HG03135 (cell line): ENCODE measurements around the gene RPEL1.

Source experiments
- ATAC-seq: cut with Tn5 transposase; IDR thresholded peaks from one replicate; pipeline ENCODE4 v1.9.1; 2021; ENCODE audit warnings: mild to moderate bottlenecking, moderate library complexity; ENCODE audit not compliant: unreplicated experiment

Gene RPEL1

DNA sequence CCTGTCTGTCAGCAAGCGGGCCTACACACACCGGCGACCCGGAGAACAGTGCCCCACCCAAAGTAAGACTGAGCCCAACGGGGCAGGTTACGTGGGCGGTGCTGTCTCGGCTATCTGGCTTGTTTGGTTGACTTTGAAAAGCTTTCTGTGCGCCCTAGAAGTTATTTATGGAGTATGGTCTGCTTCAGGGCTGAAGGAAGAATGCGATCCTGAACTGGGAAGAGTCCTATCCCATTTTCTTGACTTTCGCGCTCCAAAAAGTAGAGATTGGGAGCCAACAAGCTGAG, 32.8 kb downstream of the RPEL1 start:
- ATAC-seq, result no peak

DNA sequence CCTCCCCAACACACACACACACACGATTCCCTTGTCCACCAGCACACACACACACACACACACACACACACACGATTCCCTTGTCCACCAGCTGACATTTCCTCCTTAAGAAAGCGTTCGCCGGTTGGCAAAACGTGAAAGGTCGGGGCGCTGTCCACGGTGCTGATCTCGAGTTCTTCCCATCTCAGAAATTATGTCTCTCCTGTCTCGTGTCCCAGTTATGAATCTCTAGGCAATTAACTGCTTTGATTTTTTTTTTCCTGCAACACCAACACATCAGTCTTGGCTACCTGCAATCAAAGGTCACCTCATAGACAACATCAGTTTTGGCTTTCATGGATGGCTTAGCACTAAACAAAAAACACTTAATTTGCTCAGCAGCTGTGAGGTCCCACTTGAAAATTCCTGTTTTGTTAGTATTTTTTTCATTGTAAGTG, 33.2 kb downstream of the RPEL1 start:
- no peak for ATAC-seq

DNA sequence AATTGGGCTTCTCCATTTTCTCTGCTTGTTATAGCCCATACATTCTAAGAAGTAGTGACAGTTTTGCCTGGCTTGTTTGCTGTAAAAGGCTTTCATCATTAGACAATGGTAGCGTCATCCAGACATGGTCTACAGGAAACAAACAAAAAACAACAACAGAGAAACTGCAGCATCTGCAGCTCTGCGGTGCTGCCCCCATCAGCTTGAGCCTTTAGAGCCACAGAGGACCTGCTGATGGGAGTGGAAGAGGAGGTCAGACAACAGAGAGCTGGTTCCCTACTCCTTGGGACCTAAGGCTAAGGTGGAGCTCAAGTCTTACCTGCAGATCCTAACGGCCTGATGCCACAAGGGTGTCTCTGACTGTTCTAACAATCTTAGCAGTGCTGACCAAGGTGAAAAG, 34.3 kb downstream of the RPEL1 start:
- no peak for ATAC-seq

DNA sequence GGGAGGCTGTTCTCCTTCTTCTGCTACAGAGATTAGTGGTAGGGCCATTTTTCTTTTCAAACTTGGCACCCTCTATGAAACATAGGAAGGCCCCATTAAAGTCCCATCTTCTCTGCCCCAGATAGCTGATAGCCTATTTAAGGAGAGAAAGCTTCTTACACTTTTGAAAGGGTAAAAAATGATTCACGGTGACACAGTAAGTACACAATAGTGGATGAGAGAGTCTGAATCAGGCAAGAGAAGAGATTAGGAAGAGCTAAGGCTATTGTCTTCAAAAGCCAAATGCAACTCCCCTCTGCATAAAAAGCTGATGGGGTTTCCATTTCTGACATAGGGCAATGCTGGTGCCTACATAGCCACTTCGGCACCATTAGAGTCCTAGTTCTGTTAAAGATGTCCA, 34.8 kb downstream of the RPEL1 start:
- ATAC-seq, result no peak

DNA sequence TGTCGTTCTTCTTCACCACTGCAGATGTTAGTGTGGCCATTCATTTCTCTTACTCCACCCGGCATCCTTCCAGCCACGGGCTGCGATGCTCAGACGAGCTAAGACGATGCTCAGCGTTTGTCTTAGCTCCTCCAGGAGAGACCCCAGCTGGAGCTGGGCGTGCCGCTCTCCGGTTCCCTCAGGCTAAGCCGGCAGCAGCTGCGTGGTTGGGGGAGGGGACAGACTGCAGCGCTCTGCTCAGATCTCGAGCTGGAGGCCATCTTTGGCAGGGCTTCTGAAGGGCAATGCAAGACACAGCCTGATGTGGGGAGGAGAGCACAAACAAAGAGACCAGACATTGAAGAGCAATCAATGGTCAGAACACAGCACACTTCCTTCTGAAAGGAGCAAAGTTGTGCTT, 36.1 kb downstream of the RPEL1 start:
- no peak for ATAC-seq

DNA sequence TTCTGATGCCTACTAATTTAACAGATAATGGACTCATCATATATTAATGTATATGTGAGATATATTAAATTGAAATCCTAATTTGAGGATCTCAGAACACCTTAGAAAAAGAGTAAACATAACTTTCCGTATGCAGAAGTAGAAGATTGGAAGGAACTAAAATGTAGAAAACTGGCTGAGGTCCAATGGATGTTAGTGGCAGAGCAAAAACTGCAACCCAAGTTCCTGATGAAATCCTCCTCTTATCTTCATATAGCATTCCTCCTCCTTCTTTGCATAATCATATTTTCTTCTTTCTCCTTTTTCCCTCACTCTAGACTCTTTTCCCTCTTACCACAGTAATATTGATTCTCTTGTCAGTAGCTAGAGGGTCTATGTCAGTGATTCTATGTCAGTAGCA, 37.3 kb downstream of the RPEL1 start:
- ATAC-seq, result no peak

DNA sequence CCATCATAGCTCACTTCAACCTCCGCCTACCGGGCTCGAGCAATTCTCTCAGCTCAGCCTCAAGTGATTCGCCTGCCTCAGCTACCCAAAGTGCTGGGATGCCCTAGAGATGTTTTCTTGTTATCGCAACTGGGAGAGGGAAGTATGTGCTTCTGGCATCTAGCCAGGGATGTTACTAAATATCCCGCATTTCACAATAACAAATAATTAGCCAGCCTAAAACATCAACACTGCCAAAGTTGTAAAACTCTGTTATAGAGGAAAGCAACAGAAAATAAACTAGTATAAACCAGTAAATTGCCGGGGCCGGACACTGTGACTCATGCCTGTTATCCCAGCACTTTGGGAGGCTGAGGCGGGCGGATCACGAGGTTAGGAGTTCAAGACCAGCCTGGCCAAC, 38.5 kb downstream of the RPEL1 start:
- ATAC-seq, result no peak

DNA sequence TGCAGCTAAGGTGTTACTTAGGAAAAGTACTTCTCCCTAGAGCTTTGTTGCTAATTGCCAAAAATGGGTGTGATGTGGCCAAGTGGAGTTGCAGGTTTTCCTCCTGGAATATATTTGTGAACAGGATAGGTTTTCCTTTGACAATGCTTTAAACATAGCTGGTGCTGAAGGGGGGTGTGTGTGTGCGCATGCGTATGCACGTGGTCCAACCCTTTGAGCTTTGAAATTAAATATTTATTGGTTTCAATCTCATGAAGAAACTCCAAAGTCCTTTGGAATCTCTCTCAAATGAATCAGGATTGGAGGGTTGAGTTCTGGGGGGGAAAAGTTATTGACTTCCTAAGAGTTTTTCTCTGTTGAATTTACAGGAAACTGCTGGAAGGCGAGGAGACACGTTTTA, 42.3 kb downstream of the RPEL1 start:
- no peak for ATAC-seq

DNA sequence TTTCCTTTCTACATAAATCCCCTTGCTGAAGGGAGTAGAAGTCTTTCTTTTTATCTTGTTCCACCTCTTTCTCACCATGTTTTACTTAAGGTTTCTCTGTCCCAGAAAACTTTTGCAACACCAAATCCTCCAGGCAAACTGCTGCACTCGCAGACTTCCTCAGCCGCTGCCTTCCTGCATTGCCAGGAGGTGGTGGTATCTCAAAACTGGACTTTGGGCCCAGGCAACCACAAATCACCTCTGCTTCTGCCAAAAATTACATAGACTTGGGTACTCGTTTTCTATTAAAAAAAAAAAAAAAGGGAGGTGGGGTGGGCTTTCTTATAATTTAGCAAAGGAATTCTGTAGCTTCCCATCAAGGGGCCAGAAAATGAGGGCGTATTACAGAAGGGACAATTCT, 45.9 kb downstream of the RPEL1 start:
- ATAC-seq, result no peak

DNA sequence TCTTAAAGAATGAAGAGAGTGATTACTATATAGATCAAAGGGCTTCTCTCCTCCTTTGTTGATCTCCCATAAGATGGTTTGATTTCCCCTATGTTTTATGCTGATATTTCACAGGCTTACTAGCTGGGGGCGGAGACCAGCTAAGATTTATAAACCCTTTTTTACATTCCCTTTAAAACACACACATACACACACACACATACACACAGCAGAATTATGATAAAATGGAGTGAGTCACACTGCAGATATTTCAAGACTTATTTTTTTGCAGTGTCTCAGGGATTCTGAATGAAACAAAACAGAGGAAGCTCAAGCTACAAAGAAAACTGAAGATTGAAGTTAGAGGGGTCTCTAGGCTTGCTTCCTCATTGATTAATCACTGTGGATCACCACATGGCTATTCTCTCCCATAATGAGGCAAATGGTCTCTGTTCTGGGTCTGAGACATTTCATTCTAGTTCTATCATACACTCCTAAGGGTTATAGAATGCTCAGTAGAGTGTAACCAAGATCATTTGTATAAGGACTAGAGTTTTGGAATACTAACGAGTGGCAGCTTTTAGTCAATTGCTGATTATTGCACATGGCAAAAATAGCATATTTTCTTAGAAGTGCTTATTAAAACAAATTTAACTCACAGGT, 49.8 kb downstream of the RPEL1 start:
- no peak for ATAC-seq
